Activated gamma-delta T cell (primary cell): Measurements from ENCODE around the gene TMUB2.
"Not testable (repeated sequence)": the region's sequence is repeated elsewhere in the genome, so short reads cannot be mapped to it uniquely, and the experiment has no call there.

Experiments used
- DNase-seq: peaks from one replicate; lab custom pipeline; 2025; lab: John Stamatoyannopoulos, UW

The TMUB2 gene

GRCh38 chr17:44219108-44219615 lies 32.4 kb downstream of the TMUB2 start:
- no peak for DNase-seq

GRCh38 chr17:44219616-44220212 lies 32.9 kb downstream of the TMUB2 start, which contains the start of gene UBTF:
UBTF (minus strand) TSS chr17:44219675; CDS start chr17:44218229, 1,446 bp downstream.
- peak; percentile 69 for DNase-seq

- DNase-seq: peak; percentile 49
Measured at GRCh38 chr17:44220213-44221083, 33.7 kb downstream of the TMUB2 start.

- DNase-seq: peak; percentile 39
Measured at GRCh38 chr17:44221084-44221861, 34.5 kb downstream of the TMUB2 start.

GRCh38 chr17:44221862-44222111 lies 35.0 kb downstream of the TMUB2 start:
- DNase-seq: no peak

GRCh38 chr17:44222112-44222869 lies 35.5 kb downstream of the TMUB2 start:
- DNase-seq: no peak

GRCh38 chr17:44223541-44224071 lies 36.8 kb downstream of the TMUB2 start:
- no peak for DNase-seq

- DNase-seq: no peak
Measured at GRCh38 chr17:44229090-44229489, 42.3 kb downstream of the TMUB2 start.

GRCh38 chr17:44230140-44230539 lies 43.4 kb downstream of the TMUB2 start:
- DNase-seq: no peak

GRCh38 chr17:44232061-44232460 lies 45.3 kb downstream of the TMUB2 start:
- no peak for DNase-seq

GRCh38 chr17:44233582-44233981 lies 46.8 kb downstream of the TMUB2 start:
- no peak for DNase-seq

- no peak for DNase-seq
Measured at GRCh38 chr17:44235583-44235936, 48.8 kb downstream of the TMUB2 start.

GRCh38 chr17:44236444-44236991 lies 49.7 kb downstream of the TMUB2 start:
- no peak for DNase-seq

GRCh38 chr17:44237886-44238285 lies 51.1 kb downstream of the TMUB2 start:
- DNase-seq: not testable (repeated sequence)

- no peak for DNase-seq
Measured at GRCh38 chr17:44241106-44241624, 54.4 kb downstream of the TMUB2 start.
